Osteocyte (in vitro differentiated cells): Measurements from ENCODE around the gene ABLIM1. TPM values are rescaled to one million over a fixed set of nuclear protein-coding genes. Genes with fewer than 3 reads are reported as not detected.

ENCODE experiments used
- DNase-seq: peaks from one replicate; pipeline ENCODE4 v3.0.0; 2021; ENCODE audit warnings: mixed read lengths; ENCODE audit not compliant: unreplicated experiment; ENCODE audit errors: extremely low spot score
- H3K27ac Mint-ChIP-seq: one replicate; pipeline ENCODE4 v1.8.0; 2021; ENCODE audit warnings: mild to moderate bottlenecking, mixed read lengths; ENCODE audit not compliant: unreplicated experiment
- H3K27me3 Mint-ChIP-seq: one replicate; pipeline ENCODE4 v1.8.0; 2021; ENCODE audit warnings: mixed read lengths; ENCODE audit not compliant: unreplicated experiment
- H3K36me3 Mint-ChIP-seq: one replicate; pipeline ENCODE4 v1.8.0; 2021; ENCODE audit warnings: mixed read lengths; ENCODE audit not compliant: unreplicated experiment
- H3K4me1 Mint-ChIP-seq: one replicate; pipeline ENCODE4 v1.8.0; 2021; ENCODE audit warnings: mixed read lengths; ENCODE audit not compliant: unreplicated experiment
- H3K4me3 Mint-ChIP-seq: one replicate; pipeline ENCODE4 v1.8.0; 2021; ENCODE audit warnings: mild to moderate bottlenecking, moderate library complexity, mixed read lengths; ENCODE audit not compliant: unreplicated experiment
- H3K9me3 Mint-ChIP-seq: one replicate; pipeline ENCODE4 v1.8.0; 2021; ENCODE audit warnings: mixed read lengths; ENCODE audit not compliant: unreplicated experiment
- total RNA-seq: library from RNA; stranded (reverse); gene quantifications from 2 replicates; pipeline ENCODE4 v1.2.1, GENCODE V29; 2021
- TF ChIP-seq, protein P1 (sequence below): fragments of 200-600 bp; sonication (generic); IDR thresholded peaks from 2 replicates; pipeline ENCODE4 v1.5.0; 2021; ENCODE audit warnings: antibody characterized with exemption, mild to moderate bottlenecking, moderate library complexity

The ABLIM1 gene
- total RNA-seq, 1 donor from 2014 or later = 39.0 TPM

DNA sequence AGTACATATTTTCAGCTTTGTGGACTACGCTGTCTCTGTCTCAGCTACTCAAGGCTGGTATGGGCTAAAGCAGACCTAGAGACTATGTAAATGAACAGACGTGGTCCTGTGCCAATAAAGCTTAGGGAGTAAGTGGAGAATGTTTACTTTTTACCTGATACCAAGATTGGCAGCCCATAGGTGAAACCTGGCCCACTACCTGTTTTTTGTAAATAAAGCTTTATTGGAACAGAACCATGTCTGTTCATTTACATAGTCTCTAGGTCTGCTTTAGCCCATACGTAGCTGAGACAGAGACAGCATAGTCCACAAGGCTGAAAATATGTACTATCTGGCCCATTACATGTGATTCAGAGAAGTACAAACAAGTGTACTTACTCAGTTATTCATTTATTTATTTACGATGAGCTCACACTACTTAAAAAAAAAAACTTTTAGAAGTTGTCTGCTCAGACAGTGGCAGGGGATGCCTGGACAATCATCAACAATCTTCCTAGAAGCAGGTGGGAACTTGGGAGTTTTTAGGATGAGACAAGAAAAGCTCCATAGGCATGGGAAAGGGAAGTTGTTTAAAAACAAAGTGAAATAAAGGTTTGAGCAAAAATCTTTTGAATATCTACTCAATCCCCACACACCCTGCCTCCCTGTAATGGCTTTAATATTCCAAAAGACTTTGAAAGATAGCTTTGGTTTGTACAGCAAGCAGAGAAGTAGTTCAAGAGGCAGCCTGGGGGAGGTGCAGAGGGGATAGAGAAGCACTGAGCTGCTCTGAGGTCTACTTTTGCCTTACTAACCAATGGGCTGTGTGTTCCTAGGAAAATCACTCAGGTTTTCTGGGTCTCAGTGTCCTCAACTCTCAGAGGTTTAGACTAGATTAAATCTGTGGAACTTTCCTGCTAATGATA, 139.4 kb downstream of the ABLIM1 start:
- Mint-ChIP-seq H3K27me3 (no peaks in the 10 kb centered on the region), H3K27ac (no peak overlapping the region), H3K4me1 (peaks cover 22% of the 10 kb centered on the region), H3K36me3 (no peaks in the 10 kb centered on the region), H3K9me3 (no peaks in the 10 kb centered on the region), H3K4me3 (no peak overlapping the region)
- no peak for DNase-seq
- TF ChIP-seq, protein P1, sequence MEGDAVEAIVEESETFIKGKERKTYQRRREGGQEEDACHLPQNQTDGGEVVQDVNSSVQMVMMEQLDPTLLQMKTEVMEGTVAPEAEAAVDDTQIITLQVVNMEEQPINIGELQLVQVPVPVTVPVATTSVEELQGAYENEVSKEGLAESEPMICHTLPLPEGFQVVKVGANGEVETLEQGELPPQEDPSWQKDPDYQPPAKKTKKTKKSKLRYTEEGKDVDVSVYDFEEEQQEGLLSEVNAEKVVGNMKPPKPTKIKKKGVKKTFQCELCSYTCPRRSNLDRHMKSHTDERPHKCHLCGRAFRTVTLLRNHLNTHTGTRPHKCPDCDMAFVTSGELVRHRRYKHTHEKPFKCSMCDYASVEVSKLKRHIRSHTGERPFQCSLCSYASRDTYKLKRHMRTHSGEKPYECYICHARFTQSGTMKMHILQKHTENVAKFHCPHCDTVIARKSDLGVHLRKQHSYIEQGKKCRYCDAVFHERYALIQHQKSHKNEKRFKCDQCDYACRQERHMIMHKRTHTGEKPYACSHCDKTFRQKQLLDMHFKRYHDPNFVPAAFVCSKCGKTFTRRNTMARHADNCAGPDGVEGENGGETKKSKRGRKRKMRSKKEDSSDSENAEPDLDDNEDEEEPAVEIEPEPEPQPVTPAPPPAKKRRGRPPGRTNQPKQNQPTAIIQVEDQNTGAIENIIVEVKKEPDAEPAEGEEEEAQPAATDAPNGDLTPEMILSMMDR = no peak

DNA sequence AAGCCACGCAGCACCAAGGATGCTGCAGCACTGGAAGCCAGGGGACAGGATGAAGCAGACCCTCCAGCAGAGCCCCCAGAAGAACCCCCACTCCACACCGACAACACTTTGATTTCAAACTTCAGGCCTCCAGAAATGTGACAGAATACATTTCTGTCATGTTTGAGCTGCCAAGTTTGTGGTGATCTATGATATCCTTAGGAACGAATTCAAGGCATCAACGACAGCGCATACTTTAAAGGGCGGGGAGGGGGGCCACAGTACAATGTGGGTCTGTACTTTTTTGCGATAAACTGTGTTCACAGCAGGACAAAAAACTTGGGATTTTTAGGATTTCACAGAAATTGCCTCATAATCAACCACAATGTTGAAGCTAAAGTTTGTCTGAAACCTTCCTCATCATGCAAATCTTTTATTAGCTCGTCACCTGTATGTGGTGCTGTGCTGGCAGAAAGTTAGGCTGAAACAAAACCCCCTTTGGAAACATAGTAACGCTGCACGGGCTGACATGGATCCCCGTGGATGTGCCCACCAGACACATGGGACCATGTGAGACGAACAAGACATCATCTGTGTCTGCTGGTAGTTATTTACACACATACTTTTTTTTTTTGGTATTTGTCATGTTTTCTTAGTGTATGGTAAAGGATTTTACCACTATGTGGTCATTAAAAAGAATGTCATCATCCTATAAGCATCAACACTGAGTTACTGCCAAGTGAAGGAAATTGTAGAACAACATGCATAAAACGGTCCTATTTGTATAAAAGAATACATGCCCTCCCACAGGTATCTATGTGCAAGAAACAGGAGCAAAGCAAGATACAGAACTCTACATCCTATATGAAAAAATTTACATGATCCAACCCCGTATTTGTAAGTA, 140.5 kb downstream of the ABLIM1 start:
- no peak for DNase-seq
- H3K9me3 Mint-ChIP-seq = no peaks in the 10 kb centered on the region
- TF ChIP-seq, protein P1 = no peak
- H3K27ac Mint-ChIP-seq = no peak overlapping the region
- H3K27me3 Mint-ChIP-seq = no peaks in the 10 kb centered on the region
- no peak overlapping the region for H3K4me3 Mint-ChIP-seq
- peaks cover 22% of the 10 kb centered on the region for H3K4me1 Mint-ChIP-seq
- no peaks in the 10 kb centered on the region for H3K36me3 Mint-ChIP-seq

DNA sequence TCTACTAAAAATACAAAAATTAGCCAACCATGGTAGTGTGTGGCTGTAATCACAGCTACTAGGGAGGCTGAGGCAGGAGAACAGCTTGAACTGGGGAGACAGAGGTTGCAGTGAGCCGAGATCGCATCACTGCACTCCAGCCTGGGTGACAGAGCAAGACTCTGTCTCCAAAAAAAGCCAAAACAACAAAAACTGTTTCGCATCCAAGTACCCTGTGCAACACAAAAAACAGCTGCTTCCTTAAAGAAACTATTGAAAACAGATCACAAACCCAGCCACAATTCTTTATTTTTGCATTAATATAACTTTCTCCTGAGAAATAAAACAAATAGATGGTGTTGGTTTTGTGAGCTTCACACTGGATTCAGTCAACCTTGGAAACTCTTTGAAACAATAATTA, 141.7 kb downstream of the ABLIM1 start:
- Mint-ChIP-seq H3K4me1 (peaks cover 14% of the 10 kb centered on the region), H3K27ac (no peak overlapping the region)

DNA sequence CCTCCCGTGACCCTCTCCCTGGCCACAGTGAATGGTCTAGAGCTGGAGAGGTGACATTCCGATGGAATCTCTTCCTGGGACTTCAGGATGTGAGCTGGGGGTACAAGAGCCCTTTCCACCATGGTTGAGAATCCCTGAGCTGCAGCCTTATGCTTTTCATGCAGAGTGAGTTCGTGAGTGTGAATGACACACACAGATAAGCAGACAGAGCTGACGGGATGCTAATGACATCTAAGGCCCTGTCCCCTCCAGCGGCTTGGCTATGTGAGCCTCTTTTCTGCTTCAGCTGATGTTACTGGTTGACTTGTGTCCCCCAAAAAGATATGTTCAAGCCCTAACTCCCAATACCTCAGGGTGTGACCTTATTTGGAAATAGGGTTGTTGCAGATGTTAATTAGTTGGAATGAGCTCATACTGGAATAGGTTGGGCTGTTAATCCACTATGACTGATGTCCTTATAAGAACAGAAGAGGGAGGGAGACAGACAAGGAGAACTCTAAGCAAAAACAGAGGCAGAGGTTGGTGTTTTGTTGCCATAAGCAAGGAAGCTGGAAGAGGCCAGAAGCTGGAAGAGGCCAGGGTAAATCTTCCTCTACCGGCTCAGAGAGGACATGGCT, 142.7 kb downstream of the ABLIM1 start:
- no peaks in the 10 kb centered on the region for H3K36me3 Mint-ChIP-seq
- no peak overlapping the region for H3K27ac Mint-ChIP-seq
- H3K27me3 Mint-ChIP-seq = no peaks in the 10 kb centered on the region
- TF ChIP-seq, protein P1 = no peak
- H3K9me3 Mint-ChIP-seq = no peaks in the 10 kb centered on the region
- DNase-seq = no peak
- no peak overlapping the region for H3K4me3 Mint-ChIP-seq
- H3K4me1 Mint-ChIP-seq = peaks cover 13% of the 10 kb centered on the region

More for the DNA sequence above, 141.7 kb downstream of the ABLIM1 start:
- no peaks in the 10 kb centered on the region for H3K9me3 Mint-ChIP-seq
- no peak overlapping the region for H3K4me3 Mint-ChIP-seq
- TF ChIP-seq, protein P1 = no peak
- H3K27me3 Mint-ChIP-seq = no peaks in the 10 kb centered on the region
- no peaks in the 10 kb centered on the region for H3K36me3 Mint-ChIP-seq
- no peak for DNase-seq
